NCI-H1694 (cell line): ENCODE results near the gene TOPBP1.
"Not testable (repeated sequence)": the region's sequence is repeated elsewhere in the genome, so short reads cannot be mapped to it uniquely, and the experiment has no call there.

ENCODE experiments used
- DNase-seq: peaks from one replicate; lab custom pipeline; 2025; lab: John Stamatoyannopoulos, UW

TOPBP1 gene

GRCh38 chr3:133674290-133674919 is 12.7 kb upstream of the TOPBP1 start:
- no peak for DNase-seq

- DNase-seq: no peak
Measured at GRCh38 chr3:133673746-133674145, 12.0 kb upstream of the TOPBP1 start.

- no peak for DNase-seq
Measured at GRCh38 chr3:133672461-133672860, 10.7 kb upstream of the TOPBP1 start.

GRCh38 chr3:133670525-133670995 is 8.8 kb upstream of the TOPBP1 start:
- DNase-seq: no peak

GRCh38 chr3:133669949-133670524 is 8.3 kb upstream of the TOPBP1 start:
- no peak for DNase-seq

GRCh38 chr3:133667118-133667517 is 5.4 kb upstream of the TOPBP1 start:
- no peak for DNase-seq

GRCh38 chr3:133665188-133665587 is 3.4 kb upstream of the TOPBP1 start:
- DNase-seq: not testable (repeated sequence)

GRCh38 chr3:133663569-133664313 is 2.0 kb upstream of the TOPBP1 start:
- DNase-seq: peak; percentile 79

- peak; percentile 21 for DNase-seq
Measured at GRCh38 chr3:133662278-133662651, 524 bp upstream of the TOPBP1 start.

GRCh38 chr3:133659806-133660205 is 1.9 kb downstream of the TOPBP1 start:
- DNase-seq: no peak

GRCh38 chr3:133655731-133656515 is 5.8 kb downstream of the TOPBP1 start:
- DNase-seq: no peak

- DNase-seq: no peak
Measured at GRCh38 chr3:133649486-133650068, 12.2 kb downstream of the TOPBP1 start.

GRCh38 chr3:133644768-133645167 is 17.0 kb downstream of the TOPBP1 start:
- no peak for DNase-seq

GRCh38 chr3:133643611-133644010 is 18.1 kb downstream of the TOPBP1 start:
- no peak for DNase-seq

- no peak for DNase-seq
Measured at GRCh38 chr3:133641254-133641653, 20.5 kb downstream of the TOPBP1 start.

- no peak for DNase-seq
Measured at GRCh38 chr3:133633439-133633838, 28.3 kb downstream of the TOPBP1 start.

- no peak for DNase-seq
Measured at GRCh38 chr3:133629146-133629545, 32.6 kb downstream of the TOPBP1 start.

- no peak for DNase-seq
Measured at GRCh38 chr3:133627789-133628188, 34.0 kb downstream of the TOPBP1 start.

GRCh38 chr3:133620066-133620784 is 41.5 kb downstream of the TOPBP1 start:
- DNase-seq: no peak

- DNase-seq: no peak
Measured at GRCh38 chr3:133611534-133611933, 50.2 kb downstream of the TOPBP1 start.

GRCh38 chr3:133610031-133610430 is 51.7 kb downstream of the TOPBP1 start:
- no peak for DNase-seq
